Body of pancreas (tissue), 4 donors: ENCODE data around the gene CHSY1. TPM values are rescaled to one million over a fixed set of nuclear protein-coding genes. Genes with fewer than 3 reads are reported as not detected.

Experiments used
- ATAC-seq: fragments of 150-250 bp; one replicate; pipeline ENCODE4 v1.9.1; 2016
- DNase-seq, 4 donors: peaks; one replicate each; pipeline ENCODE4 v3.0.0-alpha.2; 2019
- H3K27ac ChIP-seq, 4 donors: fragments of 200-600 bp; sonication (generic); 1 replicate in 3 of 4; 2 replicates in 1 of 4; pipeline versions ENCODE4 v1.5.1 to v1.6.1; 2016 to 2019; ENCODE audit warnings: mild to moderate bottlenecking in 1 of 4, mixed read lengths in 1 of 4, moderate library complexity in 1 of 4
- H3K27me3 ChIP-seq, 2 donors: fragments of 200-600 bp; sonication (generic); one replicate each; pipeline ENCODE4 v1.6.0; 2016; ENCODE audit warnings: mild to moderate bottlenecking in 1 of 2
- H3K36me3 ChIP-seq, 2 donors: fragments of 200-600 bp; sonication (generic); replicated peaks in 1 of 2; 2 replicates each; pipeline ENCODE4 v1.5.1; 2016; ENCODE audit warnings: low read depth in 2 of 2; ENCODE audit not compliant: insufficient read depth in 1 of 2
- H3K4me1 ChIP-seq: fragments of 200-600 bp; sonication (generic); one replicate; pipeline ENCODE4 v1.6.0; 2016
- H3K4me3 ChIP-seq, 2 donors: fragments of 200-600 bp; sonication (generic); 1 replicate in 1 of 2; 2 replicates in 1 of 2; pipeline ENCODE4 v1.5.1; 2016 to 2019
- H3K9me3 ChIP-seq, 3 donors: fragments of 200-600 bp; sonication (generic); 1 replicate in 2 of 3; 2 replicates in 1 of 3; pipeline ENCODE4 v1.5.1; 2016
- POLR2A ChIP-seq, 3 donors: fragments of 450-650 bp; IDR thresholded peaks; one replicate each; pipeline ENCODE4 v1.6.1; 2016; ENCODE audit warnings: antibody characterized with exemption in 3 of 3, mild to moderate bottlenecking in 2 of 3
- WGBS, 2 donors: methylation state at CpG; one replicate each; pipeline ENCODE4 v1.1.5; 2017; 5-methylcytosine and 5-hydroxymethylcytosine counted together
- intact Hi-C: fragments of 100-400 bp; cut with DNase I; formaldehyde crosslinking; loops from one replicate; pipeline ENCODE4 v1.15.1; 2023
- total RNA-seq, 2 donors: library from RNA; depleted of rRNA; stranded (reverse); fragments of >200 nt; gene quantifications; one replicate each; pipeline ENCODE4 v1.1.0, GENCODE V29; 2016
- TF ChIP-seq, protein P1 (sequence below), 7 experiments: fragments of 450-650 bp in 4 of 7; fragments of 200-600 bp in 3 of 7; sonication (generic) in 3 of 7; IDR thresholded peaks; one replicate each; pipeline ENCODE4 v1.5.1; 2016 to 2019; ENCODE audit warnings: antibody characterized with exemption in 7 of 7

The CHSY1 gene
- total RNA-seq, 2 donors from 2014 or later = 7.8 to 12.2 TPM

GRCh38 chr15:101178479-101178878 is 73.4 kb downstream of the CHSY1 start:
- DNase-seq (no peak), ATAC-seq (no peak)
- TF ChIP-seq, protein P1, sequence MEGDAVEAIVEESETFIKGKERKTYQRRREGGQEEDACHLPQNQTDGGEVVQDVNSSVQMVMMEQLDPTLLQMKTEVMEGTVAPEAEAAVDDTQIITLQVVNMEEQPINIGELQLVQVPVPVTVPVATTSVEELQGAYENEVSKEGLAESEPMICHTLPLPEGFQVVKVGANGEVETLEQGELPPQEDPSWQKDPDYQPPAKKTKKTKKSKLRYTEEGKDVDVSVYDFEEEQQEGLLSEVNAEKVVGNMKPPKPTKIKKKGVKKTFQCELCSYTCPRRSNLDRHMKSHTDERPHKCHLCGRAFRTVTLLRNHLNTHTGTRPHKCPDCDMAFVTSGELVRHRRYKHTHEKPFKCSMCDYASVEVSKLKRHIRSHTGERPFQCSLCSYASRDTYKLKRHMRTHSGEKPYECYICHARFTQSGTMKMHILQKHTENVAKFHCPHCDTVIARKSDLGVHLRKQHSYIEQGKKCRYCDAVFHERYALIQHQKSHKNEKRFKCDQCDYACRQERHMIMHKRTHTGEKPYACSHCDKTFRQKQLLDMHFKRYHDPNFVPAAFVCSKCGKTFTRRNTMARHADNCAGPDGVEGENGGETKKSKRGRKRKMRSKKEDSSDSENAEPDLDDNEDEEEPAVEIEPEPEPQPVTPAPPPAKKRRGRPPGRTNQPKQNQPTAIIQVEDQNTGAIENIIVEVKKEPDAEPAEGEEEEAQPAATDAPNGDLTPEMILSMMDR (IDR thresholded peaks at IDR 0.05) = no peak
- no peak for TF ChIP-seq POLR2A (IDR thresholded peaks at IDR 0.05)
- H3K4me1 ChIP-seq = no peaks in the 10 kb centered on the region
- H3K27ac ChIP-seq = no peak overlapping the region
- WGBS, 2 donors = 93 to 96% methylated on average over 13 to 18 of the region's 18 CpGs
- H3K27me3 ChIP-seq = no peaks in the 10 kb centered on the region
- peaks cover 0 to 5% of the 10 kb centered on the region in 2 donors for H3K36me3 ChIP-seq
- intact Hi-C loops = no loop called here
- H3K4me3 ChIP-seq = no peak overlapping the region
- no peaks in the 10 kb centered on the region for H3K9me3 ChIP-seq

DNA sequence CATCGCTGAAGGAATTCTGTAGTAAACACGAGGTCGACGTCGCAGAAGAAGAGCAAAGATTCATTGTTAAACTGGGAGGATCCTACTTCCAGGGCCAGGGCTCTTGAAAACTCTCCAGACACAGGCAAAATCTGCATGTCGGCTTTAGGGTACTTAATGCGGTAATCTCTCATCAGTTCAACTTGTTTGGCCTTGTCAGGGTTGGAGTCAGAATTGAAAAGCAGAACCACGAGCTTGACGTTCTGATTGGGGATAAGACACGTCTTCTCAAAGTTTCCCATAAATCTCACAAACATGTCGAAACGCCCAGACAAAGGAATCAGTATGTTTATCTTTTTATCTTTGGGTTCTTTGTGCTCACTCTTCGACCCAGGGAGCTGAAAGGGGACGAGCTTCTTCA is 74.0 kb downstream of the CHSY1 start:
- no peak for DNase-seq
- WGBS, 2 donors = 89 to 94% methylated on average over 14 of the region's 14 CpGs
- TF ChIP-seq, protein P1 (IDR thresholded peaks at IDR 0.05) = no peak
- no peak for TF ChIP-seq POLR2A (IDR thresholded peaks at IDR 0.05)
- H3K27me3 ChIP-seq = no peaks in the 10 kb centered on the region
- ATAC-seq = no peak
- H3K36me3 ChIP-seq = peaks cover 0 to 5% of the 10 kb centered on the region in 2 donors
- H3K4me1 ChIP-seq = no peaks in the 10 kb centered on the region
- no peaks in the 10 kb centered on the region for H3K9me3 ChIP-seq
- no peak overlapping the region for H3K4me3 ChIP-seq
- no peak overlapping the region for H3K27ac ChIP-seq
- intact Hi-C loops = no loop called here

GRCh38 chr15:101176625-101177024 is 75.2 kb downstream of the CHSY1 start:
- peak in 1 of 4 donors; percentile 30 for DNase-seq
- no peaks in the 10 kb centered on the region for H3K27me3 ChIP-seq
- WGBS, 2 donors = 58 to 70% methylated on average over 5 of the region's 5 CpGs
- H3K36me3 ChIP-seq = peaks cover 0 to 5% of the 10 kb centered on the region in 2 donors
- H3K9me3 ChIP-seq = no peaks in the 10 kb centered on the region
- TF ChIP-seq, protein P1 (IDR thresholded peaks at IDR 0.05) = no peak
- no peak for TF ChIP-seq POLR2A (IDR thresholded peaks at IDR 0.05)
- no peak for ATAC-seq
- H3K4me1 ChIP-seq = no peaks in the 10 kb centered on the region
- H3K27ac ChIP-seq = peak overlapping the region in 1 of 4 donors; percentile 1
- no peak overlapping the region for H3K4me3 ChIP-seq
- intact Hi-C loops = no loop called here

DNA sequence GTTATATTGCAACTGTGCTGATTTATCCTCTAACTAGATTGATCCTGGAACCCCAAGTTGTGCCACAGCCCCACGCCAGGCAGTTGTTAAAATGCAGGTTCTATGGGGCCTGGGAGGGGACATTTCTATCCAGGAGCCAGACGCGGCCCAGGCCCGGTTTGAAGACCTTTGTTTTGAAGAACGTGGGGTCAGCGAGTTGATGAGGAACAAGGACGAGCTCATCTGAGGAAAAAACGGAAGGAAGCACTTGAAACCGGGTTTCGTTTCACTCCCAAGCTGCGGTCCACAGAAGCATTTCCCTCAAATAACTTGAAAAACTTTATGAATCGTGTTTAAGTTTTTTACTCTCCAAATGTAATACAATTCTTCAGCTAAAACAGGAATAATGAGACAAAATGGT is 76.4 kb downstream of the CHSY1 start:
- H3K4me3 ChIP-seq = no peak overlapping the region
- WGBS, 2 donors = 79 to 89% methylated on average over 12 of the region's 12 CpGs
- intact Hi-C loops = no loop called here
- TF ChIP-seq POLR2A (IDR thresholded peaks at IDR 0.05) = no peak
- TF ChIP-seq, protein P1 (IDR thresholded peaks at IDR 0.05) = no peak
- ATAC-seq (no peak), DNase-seq (peak in 1 of 4 donors; percentile 49)
- peak overlapping the region in 1 of 4 donors; percentile 1 for H3K27ac ChIP-seq
- no peaks in the 10 kb centered on the region for H3K9me3 ChIP-seq
- peaks cover 0 to 5% of the 10 kb centered on the region in 2 donors for H3K36me3 ChIP-seq
- no peaks in the 10 kb centered on the region for H3K27me3 ChIP-seq
- no peaks in the 10 kb centered on the region for H3K4me1 ChIP-seq

DNA sequence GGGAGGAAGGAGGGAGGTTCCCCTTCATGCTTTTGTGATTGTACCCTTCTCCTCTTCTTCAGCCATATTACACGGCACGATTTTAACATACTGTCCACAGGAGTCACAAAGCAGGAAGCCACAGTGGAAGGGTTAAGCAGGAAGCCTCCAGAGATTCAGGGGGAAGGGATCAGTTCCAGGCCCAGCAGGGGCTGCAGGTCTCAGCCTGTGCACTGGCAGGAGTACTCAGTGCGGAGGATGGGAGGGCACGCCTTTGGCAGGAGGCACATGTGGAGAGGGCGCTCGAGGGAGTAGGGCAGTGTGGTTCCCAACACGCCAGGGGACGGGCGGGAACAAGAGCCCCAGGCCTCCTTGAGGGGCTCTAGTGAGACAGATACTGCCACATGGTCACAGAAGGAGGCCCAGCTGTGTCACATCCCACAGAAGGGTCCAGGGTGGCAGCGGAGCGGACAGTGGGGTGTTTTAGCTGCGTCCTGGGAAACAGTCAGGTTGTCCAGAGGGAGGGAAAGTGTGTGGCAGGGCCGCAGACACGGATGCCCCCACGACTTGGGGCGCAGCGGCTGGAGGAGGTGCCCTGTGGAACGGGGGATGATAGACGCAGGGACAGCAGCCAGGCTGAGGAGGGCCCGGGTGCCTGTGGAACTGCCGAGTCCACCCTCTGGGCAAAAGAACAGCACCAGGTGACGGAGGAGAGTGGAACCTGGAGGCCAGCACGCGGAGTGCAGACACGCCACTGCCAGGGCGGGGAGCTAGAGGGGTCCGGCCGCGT is 77.5 kb downstream of the CHSY1 start:
- no peaks in the 10 kb centered on the region for H3K9me3 ChIP-seq
- H3K27me3 ChIP-seq = no peaks in the 10 kb centered on the region
- no peaks in the 10 kb centered on the region for H3K4me1 ChIP-seq
- ATAC-seq (no peak), DNase-seq (no peak)
- intact Hi-C loops = no loop called here
- H3K27ac ChIP-seq = no peak overlapping the region
- TF ChIP-seq, protein P1 (IDR thresholded peaks at IDR 0.05) = no peak
- no peak for TF ChIP-seq POLR2A (IDR thresholded peaks at IDR 0.05)
- peaks cover 0 to 5% of the 10 kb centered on the region in 2 donors for H3K36me3 ChIP-seq
- WGBS, 2 donors = 92 to 96% methylated on average over 26 to 29 of the region's 29 CpGs
- H3K4me3 ChIP-seq = no peak overlapping the region
